GM10248 (cell line): Measurements from ENCODE around the gene LY6G5B.

Source experiments
- CTCF ChIA-PET: fragments of 300-600 bp; sonication (Branson Sonifier 250); formaldehyde crosslinking; extraction: SDS; loops from one replicate; lab custom pipeline; 2021; ENCODE audit warnings: antibody characterized with exemption; lab: Yijun Ruan, JAX
- POLR2A ChIA-PET: fragments of 350-650 bp; sonication (Branson Sonifier 250); formaldehyde crosslinking; extraction: SDS; loops from one replicate; lab custom pipeline; 2020; ENCODE audit warnings: antibody characterized with exemption; lab: Yijun Ruan, JAX
- DNase-seq: peaks from one replicate; pipeline ENCODE4 v3.0.0; 2012; ENCODE audit errors: extremely low spot score
- TF ChIP-seq, protein P1 (sequence below): IDR thresholded peaks from 2 replicates; pipeline ENCODE4 v1.5.1; 2012; ENCODE audit warnings: mild to moderate bottlenecking, low read depth; ENCODE audit errors: extremely low read depth, missing control alignments, control extremely low read depth

The LY6G5B gene

DNA sequence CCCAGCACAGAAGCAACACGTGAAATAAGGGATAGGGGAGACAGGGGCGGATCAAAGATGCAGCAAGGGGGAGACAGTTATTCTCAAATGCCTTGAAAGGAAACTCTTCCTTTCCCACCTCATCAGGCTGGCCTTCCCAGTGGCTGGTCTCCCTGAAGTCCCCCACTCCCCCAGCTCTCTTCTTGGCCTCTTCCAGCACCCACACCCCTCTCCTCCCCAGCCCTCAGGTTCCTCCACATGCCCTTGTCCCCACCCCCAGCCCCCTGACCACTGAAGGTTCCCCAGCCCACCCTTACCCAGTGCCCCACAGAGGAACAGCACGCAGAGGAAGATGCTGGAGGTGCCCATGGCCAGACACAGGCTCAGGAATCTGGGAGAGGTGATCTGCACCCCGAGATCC, 43.7 kb downstream of the LY6G5B start:
- ChIA-PET POLR2A (no interaction called here), CTCF (interaction anchor here (1.0 to 3.1 kb wide), 5 partner anchors 10 to 25 kb away, joined by 4 to 21 read pairs (median 7); partner anchors contain the start of genes ABHD16A, DDAH2 and MPIG6B)
- DNase-seq: no peak
- TF ChIP-seq, protein P1, sequence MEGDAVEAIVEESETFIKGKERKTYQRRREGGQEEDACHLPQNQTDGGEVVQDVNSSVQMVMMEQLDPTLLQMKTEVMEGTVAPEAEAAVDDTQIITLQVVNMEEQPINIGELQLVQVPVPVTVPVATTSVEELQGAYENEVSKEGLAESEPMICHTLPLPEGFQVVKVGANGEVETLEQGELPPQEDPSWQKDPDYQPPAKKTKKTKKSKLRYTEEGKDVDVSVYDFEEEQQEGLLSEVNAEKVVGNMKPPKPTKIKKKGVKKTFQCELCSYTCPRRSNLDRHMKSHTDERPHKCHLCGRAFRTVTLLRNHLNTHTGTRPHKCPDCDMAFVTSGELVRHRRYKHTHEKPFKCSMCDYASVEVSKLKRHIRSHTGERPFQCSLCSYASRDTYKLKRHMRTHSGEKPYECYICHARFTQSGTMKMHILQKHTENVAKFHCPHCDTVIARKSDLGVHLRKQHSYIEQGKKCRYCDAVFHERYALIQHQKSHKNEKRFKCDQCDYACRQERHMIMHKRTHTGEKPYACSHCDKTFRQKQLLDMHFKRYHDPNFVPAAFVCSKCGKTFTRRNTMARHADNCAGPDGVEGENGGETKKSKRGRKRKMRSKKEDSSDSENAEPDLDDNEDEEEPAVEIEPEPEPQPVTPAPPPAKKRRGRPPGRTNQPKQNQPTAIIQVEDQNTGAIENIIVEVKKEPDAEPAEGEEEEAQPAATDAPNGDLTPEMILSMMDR: no peak

DNA sequence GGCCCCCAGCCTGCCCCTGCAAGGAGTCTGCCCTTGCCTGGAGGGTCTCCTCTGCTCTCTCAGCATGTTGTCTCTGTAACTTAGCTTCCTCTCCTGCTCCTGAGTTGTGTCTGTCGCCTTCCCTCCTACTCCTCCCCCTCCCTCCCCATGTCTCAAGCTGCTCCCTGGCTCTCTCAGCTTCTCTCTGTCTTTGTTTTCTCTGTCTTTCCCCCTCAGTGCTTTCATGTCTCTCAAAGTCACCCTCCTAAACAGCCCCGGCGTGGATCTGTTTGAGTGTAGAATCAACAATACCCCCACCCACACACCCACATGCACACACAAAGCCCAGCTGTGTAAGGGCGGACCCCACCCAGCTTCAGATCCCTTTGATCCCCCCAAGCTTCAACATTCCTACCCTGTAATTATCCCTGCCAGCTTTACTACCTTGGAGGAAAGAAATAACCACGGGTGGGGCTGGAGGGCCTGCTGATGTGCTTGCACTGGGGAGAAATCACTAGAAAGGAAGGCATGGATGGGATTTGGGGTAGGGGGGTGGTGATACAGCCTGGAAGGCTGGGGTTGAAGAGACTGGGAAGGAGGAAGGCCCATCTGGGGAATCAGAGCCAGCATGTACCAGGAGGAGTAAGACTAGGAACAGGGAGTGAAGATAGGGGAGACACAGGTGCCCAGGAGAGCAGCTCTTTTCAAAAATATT, 44.4 kb downstream of the LY6G5B start:
- TF ChIP-seq, protein P1: no peak
- no peak for DNase-seq
- ChIA-PET CTCF (interaction anchor here (0.9 to 3.1 kb wide), 6 partner anchors 10 to 238 kb away, joined by 3 to 21 read pairs (median 6); partner anchors contain the start of genes ABHD16A, DDAH2 and MPIG6B), POLR2A (no interaction called here)

DNA sequence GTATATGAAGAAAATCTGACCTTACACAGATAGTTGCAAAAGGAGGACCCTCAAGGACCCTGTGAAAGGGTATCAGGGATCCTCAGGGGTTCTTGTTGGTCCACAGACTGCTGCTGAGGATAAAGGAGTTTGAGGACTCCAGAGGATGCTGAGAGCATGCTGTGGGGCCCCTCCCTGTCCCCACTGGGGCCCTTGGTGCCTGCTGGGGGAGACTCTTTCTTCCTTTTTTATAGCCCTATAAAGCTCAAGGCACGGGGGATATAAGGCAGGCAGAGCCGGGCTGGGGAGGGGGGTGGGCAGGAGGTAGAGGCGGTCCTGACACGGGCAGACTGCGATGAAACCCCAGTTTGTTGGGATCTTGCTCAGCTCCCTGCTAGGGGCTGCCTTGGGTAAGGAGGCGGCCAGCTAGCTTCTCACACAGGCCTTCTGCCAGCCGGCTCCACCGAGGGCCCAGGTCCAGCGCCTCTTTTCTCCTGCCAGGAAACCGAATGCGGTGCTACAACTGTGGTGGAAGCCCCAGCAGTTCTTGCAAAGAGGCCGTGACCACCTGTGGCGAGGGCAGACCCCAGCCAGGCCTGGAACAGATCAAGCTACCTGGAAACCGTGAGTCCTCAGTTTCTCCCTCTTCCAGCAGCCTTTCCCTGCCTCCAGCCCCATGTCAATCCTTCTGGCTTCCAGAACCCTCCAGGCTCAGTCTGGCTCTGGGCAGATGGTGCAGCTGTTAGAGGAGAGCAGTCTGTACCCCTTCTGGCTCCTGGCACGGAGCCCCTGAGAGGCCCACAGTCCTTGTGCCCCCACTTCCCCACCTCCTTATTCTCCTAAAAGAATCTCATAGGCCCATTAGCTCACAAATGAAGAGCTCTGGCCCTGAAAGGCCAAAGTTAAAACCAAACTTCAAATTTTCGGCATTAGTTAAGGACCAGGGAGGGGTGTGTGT, 45.5 kb downstream of the LY6G5B start, which contains the start of gene LY6G6D:
TSS of gene LY6G6D (plus strand) at position 327 of the 937 bp plus-strand sequence. CDS start at position 335, 8 bp downstream.
- ChIA-PET CTCF (interaction anchor here (0.9 to 3.1 kb wide), 7 partner anchors 8 to 237 kb away, joined by 3 to 21 read pairs (median 3); partner anchors contain the start of genes ABHD16A, ATP6V1G2, DDAH2 and MPIG6B), POLR2A (no interaction called here)
- DNase-seq: no peak
- TF ChIP-seq, protein P1: no peak

DNA sequence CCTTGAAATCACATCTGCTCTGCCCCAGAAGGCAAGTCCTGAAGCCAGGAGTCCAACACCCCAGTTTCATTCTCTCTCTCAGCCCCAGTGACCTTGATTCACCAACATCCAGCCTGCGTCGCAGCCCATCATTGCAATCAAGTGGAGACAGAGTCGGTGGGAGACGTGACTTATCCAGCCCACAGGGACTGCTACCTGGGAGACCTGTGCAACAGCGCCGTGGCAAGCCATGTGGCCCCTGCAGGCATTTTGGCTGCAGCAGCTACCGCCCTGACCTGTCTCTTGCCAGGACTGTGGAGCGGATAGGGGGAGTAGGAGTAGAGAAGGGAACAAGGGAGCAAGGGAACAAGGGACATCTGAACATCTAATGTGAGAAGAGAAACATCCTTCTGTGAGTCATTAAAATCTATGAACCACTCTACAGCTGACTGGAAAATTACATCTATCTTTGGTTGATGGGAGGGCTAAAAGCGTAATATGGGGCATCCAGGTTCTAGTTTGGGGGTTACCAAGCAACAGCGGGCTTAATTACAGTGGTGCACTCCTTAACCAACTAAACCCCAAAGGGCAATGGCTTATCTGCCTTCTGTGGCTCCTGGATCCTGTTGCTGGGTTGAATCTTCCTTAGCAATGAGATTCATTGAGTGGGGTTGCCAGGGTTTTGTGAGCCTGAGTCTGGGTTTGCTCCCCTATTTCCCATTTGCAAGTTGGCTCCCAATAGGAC, 47.9 kb downstream of the LY6G5B start:
- DNase-seq: no peak
- ChIA-PET POLR2A (interaction anchor here (0.6 kb wide), 1 partner anchor 118 kb away, joined by 10 read pairs; no protein-coding TSS in a partner anchor), CTCF (no interaction called here)
- TF ChIP-seq, protein P1: no peak

DNA sequence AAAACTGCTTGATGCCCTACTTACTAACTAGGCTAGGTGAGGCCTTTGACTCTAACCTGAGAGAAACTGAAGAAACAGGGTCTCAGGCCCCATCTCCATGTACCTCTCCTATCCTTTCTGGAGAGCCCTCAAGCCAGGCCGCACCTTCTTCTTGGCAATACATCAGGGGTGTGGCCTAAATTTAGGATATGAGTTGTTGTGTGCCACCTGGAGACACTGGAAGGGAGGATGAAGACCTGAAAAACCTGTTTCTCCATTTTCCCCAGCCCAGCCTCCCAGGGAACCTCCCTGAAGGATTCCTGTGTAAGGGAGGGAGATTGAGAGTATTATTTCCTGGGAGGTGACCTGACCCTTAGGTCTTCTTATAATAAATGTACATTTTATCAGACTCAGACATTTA, 48.5 kb downstream of the LY6G5B start:
- TF ChIP-seq, protein P1: no peak
- DNase-seq: no peak
- ChIA-PET CTCF (no interaction called here), POLR2A (no interaction called here)
